HCT116 (cell line): ENCODE data around the gene KIAA1549. TPM values are rescaled to one million over a fixed set of nuclear protein-coding genes. Genes with fewer than 3 reads are reported as not detected.

Experiments
- ATAC-seq: fragments of 200-7000 bp; cut with Tn5 transposase; 2 replicates; pipeline ENCODE4 v1.9.1; 2020; ENCODE audit warnings: mild to moderate bottlenecking, moderate library complexity
- BruUV-seq: library from RNA; stranded (reverse); fragments of 400-500 nt; replicated peaks from 2 replicates; lab custom pipeline; 2021; lab: Mats Ljungman, UMichigan
- CTCF ChIA-PET: fragments of 300-600 bp; sonication (Branson Sonifier 250); formaldehyde crosslinking; loops from one replicate; lab custom pipeline; 2021; ENCODE audit warnings: antibody characterized with exemption; lab: Charles Lee
- POLR2A ChIA-PET: fragments of 300-600, 350-600 bp; sonication (Branson Sonifier 250); formaldehyde crosslinking; loops from one replicate; lab custom pipeline; 2021; ENCODE audit warnings: antibody characterized with exemption; lab: Charles Lee
- RAD21 ChIA-PET, 2 experiments: fragments of 300-600 bp; sonication (Branson Sonifier 250); formaldehyde crosslinking; loops; one replicate each; lab custom pipeline; 2023; ENCODE audit warnings: low total read pairs in 2 of 2; ENCODE audit not compliant: uncharacterized antibody in 2 of 2, unreplicated experiment in 2 of 2, low non-redundant PET in 1 of 2; lab: Charles Lee
- DNase-seq: peaks from one replicate; pipeline ENCODE4 v3.0.0-alpha.2; 2010; ENCODE audit warnings: low read depth, low spot score
- H2AFZ ChIP-seq: fragments of 200-600 bp; shearing (Covaris generic), sonication (generic); 2 replicates; pipeline ENCODE4 v1.6.1; 2017; ENCODE audit warnings: low read depth, mixed run types, mixed read lengths, antibody characterized with exemption, low read length; ENCODE audit not compliant: poor library complexity, severe bottlenecking
- H3K27ac ChIP-seq: 2 replicates; pipeline ENCODE4 v1.5.1; 2012; ENCODE audit warnings: low read depth, low read length
- H3K27me3 ChIP-seq: fragments of 200-600 bp; sonication (generic); 2 replicates; pipeline ENCODE4 v1.6.1; 2016; ENCODE audit warnings: mixed run types, low read length, mixed read lengths; ENCODE audit not compliant: insufficient read depth
- H3K36me3 ChIP-seq, 2 experiments: fragments of 200-500 bp in 1 of 2; fragments of 200-600 bp in 1 of 2; sonication (Bioruptor generic) in 1 of 2; sonication (generic) in 1 of 2; 2 replicates each; pipeline versions ENCODE4 v1.5.1 to v1.6.1; 2014 to 2016; ENCODE audit warnings: low read length in 2 of 2, inconsistent platforms in 1 of 2, mixed read lengths in 1 of 2, mixed run types in 1 of 2; ENCODE audit not compliant: insufficient read depth in 2 of 2, control insufficient read depth in 1 of 2
- H3K4me1 ChIP-seq, 2 experiments: fragments of 200-600 bp in 1 of 2; sonication (generic) in 1 of 2; 2 replicates each; pipeline versions ENCODE4 v1.5.1 to v1.6.1; 2012 to 2017; ENCODE audit warnings: low read length in 2 of 2, inconsistent platforms in 1 of 2, mild to moderate bottlenecking in 1 of 2, mixed read lengths in 1 of 2, mixed run types in 1 of 2, moderate library complexity in 1 of 2; ENCODE audit not compliant: insufficient read depth in 2 of 2, control insufficient read depth in 1 of 2
- H3K4me2 ChIP-seq: fragments of 200-600 bp; sonication (generic); 2 replicates; pipeline ENCODE4 v1.6.1; 2017; ENCODE audit warnings: mixed run types, low read length, mixed read lengths
- H3K4me3 ChIP-seq, 2 experiments: fragments of 200-600 bp in 1 of 2; sonication (generic) in 1 of 2; replicated peaks in 1 of 2; 2 replicates each; pipeline ENCODE4 v1.5.1; 2011 to 2016; ENCODE audit warnings: low read length in 2 of 2, control low read depth in 1 of 2, low read depth in 1 of 2, mild to moderate bottlenecking in 1 of 2, mixed read lengths in 1 of 2, mixed run types in 1 of 2
- H3K79me2 ChIP-seq: fragments of 200-600 bp; sonication (generic); 2 replicates; pipeline ENCODE4 v1.6.1; 2017; ENCODE audit warnings: mild to moderate bottlenecking, mixed run types, low read length, moderate library complexity, mixed read lengths; ENCODE audit not compliant: insufficient read depth
- H3K9ac ChIP-seq: fragments of 200-600 bp; sonication (generic); 2 replicates; pipeline ENCODE4 v1.6.1; 2016; ENCODE audit warnings: low read length, mixed read lengths
- H3K9me2 ChIP-seq: fragments of 200-600 bp; sonication (generic), shearing (Covaris generic); 2 replicates; pipeline ENCODE4 v1.6.1; 2017; ENCODE audit warnings: mixed run types, mild to moderate bottlenecking, moderate library complexity; ENCODE audit not compliant: insufficient read depth
- H3K9me3 ChIP-seq, 2 experiments: fragments of 200-500 bp in 1 of 2; fragments of 200-600 bp in 1 of 2; sonication (Bioruptor generic) in 1 of 2; sonication (generic) in 1 of 2; 2 replicates each; pipeline ENCODE4 v1.6.1; 2014 to 2017; ENCODE audit warnings: low read length in 2 of 2, mixed read lengths in 2 of 2, inconsistent platforms in 1 of 2, low read depth in 1 of 2, mild to moderate bottlenecking in 1 of 2, mixed run types in 1 of 2, moderate library complexity in 1 of 2; ENCODE audit not compliant: control insufficient read depth in 1 of 2, insufficient read depth in 1 of 2
- H4K20me1 ChIP-seq: fragments of 200-600 bp; sonication (generic), shearing (Covaris generic); 2 replicates; pipeline ENCODE4 v1.6.1; 2017; ENCODE audit warnings: mixed run types, mild to moderate bottlenecking, moderate library complexity; ENCODE audit not compliant: insufficient read depth
- intact Hi-C: fragments of 100-400 bp; cut with micrococcal nuclease; formaldehyde crosslinking; loops from 2 replicates; pipeline ENCODE4 v1.10.0; 2022
- total RNA-seq: library from RNA; stranded (reverse); gene quantifications from one replicate; pipeline ENCODE4 v1.2.1, GENCODE V29; 2021; ENCODE audit not compliant: unreplicated experiment
- TF ChIP-seq, protein P1 (sequence below): IDR thresholded peaks from 2 replicates; pipeline ENCODE4 v1.6.1; 2012
- TF ChIP-seq, protein P2 (sequence below), 3 experiments: fragments of 200-600 bp in 1 of 3; sonication (generic) in 1 of 3; IDR thresholded peaks in 2 of 3; conservative IDR thresholded peaks in 1 of 3; 2 replicates each; pipeline ENCODE4 v1.5.1; 2012 to 2017; ENCODE audit warnings: low read depth in 2 of 3, low read length in 2 of 3, antibody characterized with exemption in 1 of 3, borderline replicate concordance in 1 of 3, control low read depth in 1 of 3, mild to moderate bottlenecking in 1 of 3, mixed read lengths in 1 of 3, mixed run types in 1 of 3, moderate library complexity in 1 of 3; ENCODE audit not compliant: insufficient read depth in 1 of 3
- TF ChIP-seq, protein P3 (sequence below): IDR thresholded peaks from 2 replicates; pipeline ENCODE4 v1.6.1; 2012; ENCODE audit warnings: low read depth

Gene KIAA1549
- total RNA-seq, 1 experiment from 2014 or later = 3.9 TPM

DNA sequence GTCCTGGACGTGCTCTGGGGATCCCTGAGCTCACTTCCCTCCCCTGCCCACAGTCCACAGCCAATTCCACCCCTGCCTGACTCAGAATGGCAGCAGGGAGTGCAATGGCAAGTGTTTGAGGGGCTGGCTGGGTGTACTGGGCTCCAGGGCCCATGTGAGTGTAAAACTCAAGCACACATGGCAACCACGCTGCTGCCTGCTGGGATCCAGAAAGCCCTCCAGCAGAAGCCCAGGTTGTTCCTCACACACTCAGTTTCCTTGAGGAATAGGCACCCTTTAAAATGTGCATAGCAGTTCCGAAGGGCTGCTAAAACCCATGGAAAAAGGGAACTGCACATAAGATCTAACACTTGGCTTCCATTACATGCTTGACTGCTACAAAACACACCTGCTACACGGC lies 171.8 kb downstream of the KIAA1549 start:
- TF ChIP-seq, protein P1, sequence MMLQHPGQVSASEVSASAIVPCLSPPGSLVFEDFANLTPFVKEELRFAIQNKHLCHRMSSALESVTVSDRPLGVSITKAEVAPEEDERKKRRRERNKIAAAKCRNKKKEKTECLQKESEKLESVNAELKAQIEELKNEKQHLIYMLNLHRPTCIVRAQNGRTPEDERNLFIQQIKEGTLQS = no peak
- TF ChIP-seq, protein P2, sequence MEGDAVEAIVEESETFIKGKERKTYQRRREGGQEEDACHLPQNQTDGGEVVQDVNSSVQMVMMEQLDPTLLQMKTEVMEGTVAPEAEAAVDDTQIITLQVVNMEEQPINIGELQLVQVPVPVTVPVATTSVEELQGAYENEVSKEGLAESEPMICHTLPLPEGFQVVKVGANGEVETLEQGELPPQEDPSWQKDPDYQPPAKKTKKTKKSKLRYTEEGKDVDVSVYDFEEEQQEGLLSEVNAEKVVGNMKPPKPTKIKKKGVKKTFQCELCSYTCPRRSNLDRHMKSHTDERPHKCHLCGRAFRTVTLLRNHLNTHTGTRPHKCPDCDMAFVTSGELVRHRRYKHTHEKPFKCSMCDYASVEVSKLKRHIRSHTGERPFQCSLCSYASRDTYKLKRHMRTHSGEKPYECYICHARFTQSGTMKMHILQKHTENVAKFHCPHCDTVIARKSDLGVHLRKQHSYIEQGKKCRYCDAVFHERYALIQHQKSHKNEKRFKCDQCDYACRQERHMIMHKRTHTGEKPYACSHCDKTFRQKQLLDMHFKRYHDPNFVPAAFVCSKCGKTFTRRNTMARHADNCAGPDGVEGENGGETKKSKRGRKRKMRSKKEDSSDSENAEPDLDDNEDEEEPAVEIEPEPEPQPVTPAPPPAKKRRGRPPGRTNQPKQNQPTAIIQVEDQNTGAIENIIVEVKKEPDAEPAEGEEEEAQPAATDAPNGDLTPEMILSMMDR (IDR thresholded peaks at IDR 0.05 in 2 of 3, conservative IDR thresholded peaks at IDR 0.05 in 1 of 3; ENCODE audit: borderline replicate concordance in 1 of 3, insufficient read depth in 1 of 3, low read depth in 2 of 3, low read length in 2 of 3) = no peak
- TF ChIP-seq, protein P3, sequence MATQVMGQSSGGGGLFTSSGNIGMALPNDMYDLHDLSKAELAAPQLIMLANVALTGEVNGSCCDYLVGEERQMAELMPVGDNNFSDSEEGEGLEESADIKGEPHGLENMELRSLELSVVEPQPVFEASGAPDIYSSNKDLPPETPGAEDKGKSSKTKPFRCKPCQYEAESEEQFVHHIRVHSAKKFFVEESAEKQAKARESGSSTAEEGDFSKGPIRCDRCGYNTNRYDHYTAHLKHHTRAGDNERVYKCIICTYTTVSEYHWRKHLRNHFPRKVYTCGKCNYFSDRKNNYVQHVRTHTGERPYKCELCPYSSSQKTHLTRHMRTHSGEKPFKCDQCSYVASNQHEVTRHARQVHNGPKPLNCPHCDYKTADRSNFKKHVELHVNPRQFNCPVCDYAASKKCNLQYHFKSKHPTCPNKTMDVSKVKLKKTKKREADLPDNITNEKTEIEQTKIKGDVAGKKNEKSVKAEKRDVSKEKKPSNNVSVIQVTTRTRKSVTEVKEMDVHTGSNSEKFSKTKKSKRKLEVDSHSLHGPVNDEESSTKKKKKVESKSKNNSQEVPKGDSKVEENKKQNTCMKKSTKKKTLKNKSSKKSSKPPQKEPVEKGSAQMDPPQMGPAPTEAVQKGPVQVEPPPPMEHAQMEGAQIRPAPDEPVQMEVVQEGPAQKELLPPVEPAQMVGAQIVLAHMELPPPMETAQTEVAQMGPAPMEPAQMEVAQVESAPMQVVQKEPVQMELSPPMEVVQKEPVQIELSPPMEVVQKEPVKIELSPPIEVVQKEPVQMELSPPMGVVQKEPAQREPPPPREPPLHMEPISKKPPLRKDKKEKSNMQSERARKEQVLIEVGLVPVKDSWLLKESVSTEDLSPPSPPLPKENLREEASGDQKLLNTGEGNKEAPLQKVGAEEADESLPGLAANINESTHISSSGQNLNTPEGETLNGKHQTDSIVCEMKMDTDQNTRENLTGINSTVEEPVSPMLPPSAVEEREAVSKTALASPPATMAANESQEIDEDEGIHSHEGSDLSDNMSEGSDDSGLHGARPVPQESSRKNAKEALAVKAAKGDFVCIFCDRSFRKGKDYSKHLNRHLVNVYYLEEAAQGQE = no peak
- Histone ChIP-seq H3K9me2 (no peaks in the 10 kb centered on the region), H3K9ac (no peak overlapping the region), H3K27ac (no peak overlapping the region), H3K4me1 (no peaks in the 10 kb centered on the region), H3K79me2 (no peaks in the 10 kb centered on the region), H4K20me1 (no peaks in the 10 kb centered on the region), H2AFZ (no peak overlapping the region), H3K4me3 (no peak overlapping the region), H3K4me2 (no peak overlapping the region), H3K27me3 (no peaks in the 10 kb centered on the region), H3K9me3 (no peaks in the 10 kb centered on the region), H3K36me3 (no peaks in the 10 kb centered on the region)
- BruUV-seq = no TSS peak
- POLR2A ChIA-PET = no interaction called here
- RAD21 ChIA-PET = no interaction called here
- DNase-seq (no peak), ATAC-seq (no peak)
- intact Hi-C loops = no loop called here
- CTCF ChIA-PET = no interaction called here
